GM12875 (cell line): ENCODE measurements around the gene OPA3.
"Not testable (repeated sequence)": the region's sequence is repeated elsewhere in the genome, so short reads cannot be mapped to it uniquely, and the experiment has no call there.

Source experiments
- H3K4me3 ChIP-seq: one replicate; pipeline ENCODE4 v1.5.1; 2011; ENCODE audit warnings: low read depth, low read length, control low read depth
- CTCF ChIP-seq: IDR thresholded peaks from 2 replicates; pipeline ENCODE4 v1.5.1; 2011; ENCODE audit warnings: low read depth, mild to moderate bottlenecking, control low read depth, inconsistent platforms, low read length, moderate library complexity, borderline replicate concordance; ENCODE audit not compliant: insufficient read depth

OPA3 gene

GRCh38 chr19:45512881-45513483, 71.6 kb downstream of the OPA3 start:
- H3K4me3 ChIP-seq, result no peak overlapping the region
- TF ChIP-seq CTCF, result no peak

- TF ChIP-seq CTCF, result no peak
Observed at GRCh38 chr19:45511074-45511473, 73.5 kb downstream of the OPA3 start.

GRCh38 chr19:45510352-45510751, 74.2 kb downstream of the OPA3 start:
- not testable (repeated sequence) for H3K4me3 ChIP-seq

More at GRCh38 chr19:45511074-45511473, 73.5 kb downstream of the OPA3 start:
- H3K4me3 ChIP-seq, result no peak overlapping the region

GRCh38 chr19:45509692-45510015, 74.9 kb downstream of the OPA3 start:
- no peak for TF ChIP-seq CTCF
- H3K4me3 ChIP-seq, result peak overlapping the region; percentile 87

GRCh38 chr19:45508861-45509691, 75.5 kb downstream of the OPA3 start:
- peak overlapping the region; percentile 87 for H3K4me3 ChIP-seq
- 0 out of 2 replicates have a peak, but pooled peaks have one; percentile 6 for TF ChIP-seq CTCF

- no peak for TF ChIP-seq CTCF
- peak overlapping the region; percentile 87 for H3K4me3 ChIP-seq
Observed at GRCh38 chr19:45508417-45508860, 76.2 kb downstream of the OPA3 start.

GRCh38 chr19:45507872-45508416, 76.7 kb downstream of the OPA3 start:
- TF ChIP-seq CTCF, result no peak
- peak overlapping the region; percentile 87 for H3K4me3 ChIP-seq
